Measurements from ENCODE around the gene ZFYVE28. TPM values are rescaled to one million over a fixed set of nuclear protein-coding genes. Genes with fewer than 3 reads are reported as not detected.

ZFYVE28 gene
- total and polyA plus RNA-seq, 10 of the 15 experiments (the other 5 are each of a cell fraction or from before 2014, with no cell fraction given) = 0.06 to 1.9 (median 0.22) TPM; not detected in 1

- Histone ChIP-seq H3K9ac (ENCODE audit: control insufficient read depth, insufficient read depth, low read length) (no peak overlapping the region), H4K20me1 (ENCODE audit: control insufficient read depth, insufficient read depth) (no peaks in the 10 kb centered on the region), H3K36me3 (ENCODE audit: control insufficient read depth in 2 of 2, insufficient read depth in 2 of 2, low read length in 1 of 2) (no peaks in the 10 kb centered on the region), H3K4me1 (ENCODE audit: control insufficient read depth, insufficient read depth, low read length) (no peaks in the 10 kb centered on the region; the same call in 1 of the 2 replicates), H2AFZ (ENCODE audit: control insufficient read depth, low read depth, low read length) (no peak overlapping the region), H3K79me2 (ENCODE audit: control insufficient read depth, insufficient read depth, low read length) (no peaks in the 10 kb centered on the region), H3K9me3 (replicated peaks; ENCODE audit: control insufficient read depth, insufficient read depth, low read length) (no peaks in the 10 kb centered on the region; the same call in 2 of the 3 replicates), H3K27me3 (replicated peaks in 1 of 2; ENCODE audit: control insufficient read depth in 2 of 2, insufficient read depth in 2 of 2, low read length in 1 of 2) (no peaks in the 10 kb centered on the region), H3K4me3 (no peak overlapping the region), H3K4me2 (ENCODE audit: control insufficient read depth, insufficient read depth) (no peak overlapping the region), H3K27ac (ENCODE audit: control insufficient read depth, insufficient read depth) (no peak overlapping the region)
- no peak for DNase-seq (ENCODE audit: low read depth, low spot score)
- SMC1A ChIA-PET (ENCODE audit: uncharacterized antibody, unreplicated experiment) = no interaction called here
- intact Hi-C loops (cut with micrococcal nuclease; ENCODE audit: unreplicated experiment) (no loop called here), in situ Hi-C loops (cut with MboI) (no loop called here)
- RAD21 ChIA-PET (ENCODE audit: unreplicated experiment) = no interaction called here
- no TSS peak for BruUV-seq (replicated peaks)
- ATAC-seq = no peak
- TF ChIP-seq REST (IDR thresholded peaks at IDR 0.05; ENCODE audit: low read depth, low read length) = no peak
- no peak for TF ChIP-seq ATF3 (IDR thresholded peaks at IDR 0.05; ENCODE audit: borderline replicate concordance, extremely low read depth, low read depth, low read length)
- TF ChIP-seq ZNF24 (IDR thresholded peaks at IDR 0.05) = no peak
- TF ChIP-seq SIX5 (IDR thresholded peaks at IDR 0.05; ENCODE audit: low read depth, low read length, severe bottlenecking) = no peak
- TF ChIP-seq SMAD1 (IDR thresholded peaks at IDR 0.05; ENCODE audit: low read depth, partially characterized antibody) = no peak
- no peak for TF ChIP-seq NBN (IDR thresholded peaks at IDR 0.05)
- no peak for TF ChIP-seq TCF12 (IDR thresholded peaks at IDR 0.05; ENCODE audit: low read depth, low read length)
- no peak for TF ChIP-seq NR2C2 (IDR thresholded peaks at IDR 0.05; ENCODE audit: borderline replicate concordance, control insufficient read depth, insufficient read length, low read depth)
- TF ChIP-seq YY1 (IDR thresholded peaks at IDR 0.05; ENCODE audit: low read depth, low read length) = no peak
- no peak for FAIRE-seq
- 61% methylated on average over 19 of the region's 19 CpGs for WGBS (ENCODE audit: insufficient coverage, insufficient replicate concordance, low lambda C conversion rate, missing lambda C conversion rate)
- CTCF ChIA-PET = no interaction called here
- POLR2A ChIA-PET = no interaction called here
Observed at GRCh38 chr4:2301806-2302205, 116.6 kb downstream of the ZFYVE28 start.

All from GM12878 (cell line).